ENCODE measurements around the gene ATXN1L.
"Not testable (repeated sequence)": the region's sequence is repeated elsewhere in the genome, so short reads cannot be mapped to it uniquely, and the experiment has no call there.

The ATXN1L gene

DNA sequence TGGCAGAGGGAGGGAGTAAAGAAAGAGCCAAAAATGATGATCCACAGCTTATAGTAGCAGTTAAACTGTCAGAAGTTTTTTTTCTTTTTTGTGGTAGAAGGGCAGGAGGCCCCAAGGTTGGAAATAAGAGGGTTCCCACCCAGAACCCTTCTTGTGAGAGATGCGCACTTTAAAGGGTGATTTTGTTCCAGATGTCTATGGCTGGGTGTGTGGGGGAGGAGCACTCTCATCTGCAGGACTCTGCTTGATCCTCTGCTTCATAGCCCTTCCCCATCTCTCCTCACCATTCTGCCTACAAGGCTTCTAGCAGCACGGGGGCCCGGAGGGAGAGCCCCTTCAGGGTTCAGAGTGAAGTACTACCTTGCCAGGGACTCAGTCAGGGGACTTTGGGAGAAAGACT lies 6.4 kb downstream of the ATXN1L start:
- DNase-seq (ENCODE audit: low read depth), result no peak

DNA sequence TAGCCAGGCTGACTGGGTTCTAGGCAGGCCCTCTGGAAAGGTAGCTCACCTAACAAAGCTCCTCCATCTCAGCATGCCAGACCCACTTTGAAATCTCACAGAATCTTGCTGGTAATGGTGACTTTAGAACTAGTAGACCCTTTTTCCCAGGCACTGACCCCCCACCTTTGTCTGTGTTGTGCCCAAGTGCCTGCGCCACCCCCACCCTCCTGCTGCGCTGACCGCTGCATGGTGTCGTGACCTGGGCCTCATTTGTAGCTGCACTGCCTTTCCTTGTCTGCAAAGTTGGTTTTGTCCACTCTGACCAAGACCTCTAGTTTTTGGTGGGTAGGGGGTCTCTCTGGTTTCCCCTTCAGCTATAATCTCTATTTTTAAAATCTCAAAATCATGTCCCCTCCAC lies 6.8 kb downstream of the ATXN1L start:
- no peak for DNase-seq (ENCODE audit: low read depth)

DNA sequence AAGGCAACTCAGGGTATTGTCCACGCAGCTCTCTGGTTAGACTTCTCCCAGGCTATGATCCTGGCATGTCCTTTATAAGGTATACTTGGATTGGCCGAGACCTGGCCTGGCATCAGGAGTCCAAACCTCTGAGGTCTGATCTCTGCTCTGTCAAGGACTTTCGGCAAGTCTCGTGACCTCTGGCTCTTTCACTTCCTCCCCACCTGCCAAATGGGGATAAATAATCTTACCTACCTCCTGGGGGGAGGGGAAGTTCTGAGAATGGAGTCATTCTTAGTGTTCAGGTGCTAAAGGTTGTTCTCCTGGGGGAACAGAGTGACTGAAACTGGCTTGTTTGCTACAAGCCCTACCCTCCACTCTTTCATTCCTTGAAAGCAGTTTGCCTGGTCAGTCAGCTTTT lies 7.6 kb downstream of the ATXN1L start:
- DNase-seq (ENCODE audit: low read depth), result no peak

DNA sequence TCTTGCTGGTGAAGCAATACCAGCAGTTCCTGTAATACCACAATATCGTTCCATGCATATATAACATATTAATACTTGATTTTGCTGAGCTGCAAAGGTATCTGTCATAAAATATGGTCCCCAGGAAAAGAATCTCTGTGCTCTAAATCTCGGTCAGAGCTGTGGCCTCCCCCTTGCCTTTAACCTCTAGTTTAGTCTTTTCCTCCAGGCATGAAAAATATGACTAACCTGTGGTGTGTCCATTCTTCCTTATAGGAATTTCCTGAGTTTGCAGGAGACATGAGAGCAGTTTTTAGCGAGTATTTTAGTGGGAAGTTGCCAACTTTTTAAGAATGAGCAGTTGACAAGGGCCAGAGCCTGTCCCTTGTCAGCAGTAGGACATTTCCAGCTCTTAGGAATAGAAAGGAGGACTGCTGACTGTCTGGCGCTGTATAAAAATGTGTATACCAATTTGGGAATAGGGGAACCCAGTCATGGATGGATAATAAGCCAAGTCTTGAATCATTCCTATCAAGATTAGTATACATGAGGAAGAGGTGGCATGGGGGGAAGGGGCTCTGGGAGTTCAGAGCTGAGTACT lies 8.7 kb downstream of the ATXN1L start:
- DNase-seq (ENCODE audit: low read depth), result no peak

DNA sequence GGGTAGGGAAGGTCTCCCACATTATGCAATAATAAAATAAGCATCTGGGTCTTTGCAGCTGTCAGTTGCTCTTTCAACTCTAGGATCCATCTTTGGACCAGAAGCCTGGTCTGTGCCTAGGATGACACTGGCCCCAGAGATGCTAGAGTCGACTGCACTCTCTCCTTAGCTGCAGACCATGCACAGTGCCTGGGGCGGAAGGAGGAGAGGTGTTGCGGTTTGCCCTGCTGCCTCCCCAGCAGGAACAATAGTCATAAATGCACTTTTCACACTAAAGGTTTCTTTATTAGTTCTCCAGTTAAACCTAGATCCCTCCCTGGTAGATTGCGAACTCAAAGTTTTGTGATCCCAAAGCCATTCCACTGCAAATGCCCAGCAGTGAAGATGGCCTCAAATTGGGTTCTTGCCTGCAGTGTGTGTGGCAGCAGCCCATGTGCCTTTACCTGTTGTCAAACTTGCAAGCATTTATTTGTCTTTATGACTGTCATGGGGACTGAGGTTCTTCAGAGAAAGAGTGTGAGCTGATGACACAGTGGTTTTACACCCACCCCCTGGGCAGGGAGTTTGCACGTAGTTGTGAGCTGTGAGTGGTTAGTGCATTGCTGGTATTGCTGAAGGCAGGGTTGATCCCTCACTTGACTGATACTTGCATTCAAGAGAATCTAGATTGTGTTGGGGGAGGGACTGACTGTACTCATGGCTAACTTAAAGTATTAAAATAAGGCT lies 10.3 kb downstream of the ATXN1L start:
- no peak for DNase-seq (ENCODE audit: low read depth)

DNA sequence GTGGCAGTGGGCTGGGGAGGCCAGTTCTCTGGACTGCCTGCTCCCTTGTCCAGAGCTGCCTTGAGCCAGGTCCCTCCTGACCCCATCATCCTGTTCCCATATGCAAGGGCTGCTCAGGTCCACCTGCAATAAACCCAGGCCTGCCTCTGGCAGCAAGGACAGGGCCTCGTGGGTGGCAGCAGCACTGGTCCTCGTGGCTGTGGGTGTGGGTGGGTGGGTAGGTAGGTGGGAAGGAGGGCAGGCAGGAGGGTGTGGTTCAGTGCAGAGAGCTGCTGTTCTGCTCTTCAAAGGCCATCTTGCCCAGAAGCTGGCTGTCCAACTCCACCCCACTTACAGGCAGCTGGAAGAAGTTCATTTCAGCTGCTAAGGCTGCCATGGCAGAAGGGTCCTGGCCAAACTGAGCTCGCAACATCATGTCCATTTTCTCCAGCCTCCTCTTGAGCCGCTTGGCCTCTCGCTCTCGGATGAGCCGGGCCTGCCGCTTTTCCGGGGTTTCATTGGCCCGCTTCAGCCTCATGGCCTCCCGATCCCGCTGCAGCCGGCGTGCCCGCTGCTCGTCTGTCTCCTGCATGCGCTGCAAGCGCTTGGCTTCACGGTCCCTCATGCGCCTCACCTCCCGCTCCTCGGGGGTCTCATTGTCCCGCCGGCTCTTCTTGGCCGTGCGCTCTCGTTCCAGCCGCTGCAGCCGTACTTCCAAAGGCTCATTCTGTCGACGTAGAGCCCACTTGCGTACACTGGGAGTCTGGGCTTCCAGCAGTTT lies 14.2 kb downstream of the ATXN1L start:
- no peak for DNase-seq (ENCODE audit: low read depth)

DNA sequence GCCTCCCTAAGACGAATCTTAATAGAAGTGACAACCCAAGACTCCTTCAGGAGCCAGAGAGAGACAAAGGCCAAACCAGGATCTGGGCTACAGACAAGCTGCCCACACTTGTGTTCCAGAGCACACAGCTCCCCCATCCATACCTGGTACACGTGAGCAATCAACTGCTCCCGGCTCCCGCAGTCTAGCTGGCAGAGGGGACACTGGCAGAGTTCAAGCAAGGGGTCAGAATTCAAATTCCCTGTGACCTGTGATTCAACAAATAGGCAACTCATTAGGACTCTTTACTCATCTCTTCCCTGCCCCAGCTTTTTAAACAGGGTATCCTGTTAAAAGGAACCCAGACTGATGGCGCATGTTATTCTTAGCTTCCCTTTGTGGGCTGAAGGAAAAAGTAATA lies 18.2 kb downstream of the ATXN1L start:
- no peak for DNase-seq (ENCODE audit: low read depth)

DNA sequence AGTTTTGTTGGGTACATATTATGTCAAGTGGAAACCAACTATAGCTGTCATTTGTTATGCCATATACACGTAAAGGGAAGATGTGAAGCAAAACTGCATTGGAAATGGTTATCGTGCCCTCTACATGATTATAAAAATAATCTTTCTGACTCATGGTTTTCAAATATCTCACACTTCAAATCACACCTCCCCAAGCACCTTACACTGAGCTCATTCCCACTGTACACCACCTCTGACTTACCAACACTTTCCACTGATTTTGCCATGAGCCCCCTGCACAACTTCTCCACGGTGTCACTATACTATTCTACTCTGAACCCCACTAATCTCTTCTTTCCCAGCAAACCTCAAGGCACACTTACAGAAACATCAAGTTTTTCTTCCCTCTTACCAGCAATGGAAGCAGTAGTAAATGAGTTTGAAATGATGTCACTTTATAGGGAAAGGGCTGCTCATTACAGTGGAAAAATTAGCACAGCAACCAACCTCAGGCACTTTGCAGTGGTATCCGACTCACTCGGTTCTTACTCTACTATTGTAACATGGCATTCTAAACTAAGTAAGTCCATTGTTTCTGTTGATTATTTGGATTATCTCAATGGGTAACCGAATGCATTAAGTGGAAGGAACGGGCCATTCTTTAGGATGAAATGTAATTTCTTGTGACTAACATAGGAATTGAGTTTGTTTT lies 19.5 kb downstream of the ATXN1L start:
- no peak for DNase-seq (ENCODE audit: low read depth)

DNA sequence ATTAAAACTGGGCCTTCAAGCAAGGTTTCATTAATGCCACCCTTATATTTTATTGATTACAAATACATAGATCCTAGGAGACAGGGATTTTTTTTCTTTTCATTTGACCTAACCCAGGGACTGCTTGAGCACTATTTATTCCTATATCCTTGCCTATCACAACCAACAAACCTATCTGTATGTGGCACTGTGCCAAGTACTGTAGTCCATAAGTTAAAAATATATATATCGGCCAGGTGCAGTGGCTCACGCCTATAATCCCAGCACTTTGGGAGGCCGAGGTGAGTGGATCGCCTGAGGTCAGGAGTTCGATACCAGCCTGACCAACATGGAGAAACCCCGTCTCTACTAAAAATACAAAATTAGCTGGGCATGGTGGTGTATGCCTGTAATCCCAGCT lies 21.4 kb downstream of the ATXN1L start:
- not testable (repeated sequence) for DNase-seq (ENCODE audit: low read depth)

DNA sequence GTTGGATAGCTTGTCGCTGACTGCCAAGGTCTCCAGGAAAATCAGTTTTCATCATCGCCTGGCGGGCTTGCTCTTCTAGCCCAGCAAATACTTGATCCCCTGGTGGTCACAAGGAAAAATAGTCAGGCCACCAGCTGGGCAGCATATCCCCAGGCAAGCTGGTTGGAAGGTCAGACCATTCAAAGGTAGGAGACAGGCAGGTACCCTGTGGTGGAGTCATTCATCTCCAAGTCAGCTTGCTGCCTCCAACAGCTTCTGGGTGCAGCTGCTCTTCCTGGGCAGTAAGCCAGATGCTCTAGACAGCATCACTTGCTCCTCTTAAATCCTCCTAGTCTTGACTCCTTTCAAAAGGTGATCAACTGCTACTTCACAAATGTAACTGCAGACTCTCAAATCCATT lies 22.2 kb downstream of the ATXN1L start:
- no peak for DNase-seq (ENCODE audit: low read depth)

DNA sequence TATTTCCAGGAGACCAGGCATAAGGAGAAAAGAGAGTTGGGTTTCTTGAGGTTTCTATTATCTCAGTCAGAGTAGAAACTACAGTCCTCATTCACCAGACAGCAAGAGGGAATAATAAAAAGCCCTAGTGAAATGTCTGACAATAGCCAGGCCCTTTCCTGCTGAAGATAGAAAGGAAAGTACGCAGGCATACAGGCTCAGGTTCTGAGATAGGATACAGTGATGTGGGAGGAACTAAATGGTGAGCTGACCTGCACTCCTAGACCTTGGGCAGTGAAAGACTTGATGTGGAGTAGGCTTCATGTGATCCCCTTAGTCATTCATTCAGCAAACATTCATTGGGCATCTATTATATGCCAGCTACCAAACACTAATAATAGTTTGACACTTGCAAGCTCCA lies 23.3 kb downstream of the ATXN1L start:
- DNase-seq (ENCODE audit: low read depth), result no peak

DNA sequence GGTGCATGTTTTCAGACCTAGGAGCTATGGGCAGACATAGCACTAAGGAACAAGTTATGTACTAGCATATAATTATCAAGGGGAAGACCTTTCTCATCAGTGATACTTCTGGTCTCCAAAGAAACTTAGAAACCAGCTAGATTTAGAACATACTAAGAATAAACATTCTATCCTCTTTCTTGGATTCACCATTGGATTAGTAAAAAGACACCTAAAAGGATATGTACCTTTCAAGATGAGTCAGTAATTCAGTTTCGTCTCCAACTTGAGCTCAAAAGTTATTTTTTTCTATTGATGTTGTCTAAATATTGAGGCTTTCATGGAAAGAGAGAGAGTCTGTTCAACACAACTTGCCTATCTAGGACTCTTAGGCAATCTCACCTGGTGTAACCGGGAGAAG lies 25.0 kb downstream of the ATXN1L start:
- no peak for DNase-seq (ENCODE audit: low read depth)

DNA sequence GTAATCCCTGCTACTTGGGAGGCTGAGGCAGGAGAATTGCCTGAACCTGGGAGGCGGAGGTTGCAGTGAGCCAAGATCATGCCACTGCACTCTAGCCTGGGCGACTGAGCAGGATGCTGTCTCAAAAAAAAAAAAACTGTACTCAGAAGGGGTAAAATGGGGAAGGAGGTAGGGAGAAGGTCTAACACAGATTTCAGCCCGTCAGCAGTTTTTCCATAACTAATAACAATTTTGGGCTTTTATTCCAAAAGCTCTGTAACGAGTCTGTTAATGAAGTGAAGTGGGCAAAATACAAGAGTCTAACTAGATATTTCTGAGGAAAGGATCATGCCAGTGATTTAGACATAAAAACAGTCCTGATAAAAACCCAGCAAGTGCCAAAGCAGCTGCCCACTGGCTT lies 27.4 kb downstream of the ATXN1L start:
- DNase-seq (ENCODE audit: low read depth), result no peak

DNA sequence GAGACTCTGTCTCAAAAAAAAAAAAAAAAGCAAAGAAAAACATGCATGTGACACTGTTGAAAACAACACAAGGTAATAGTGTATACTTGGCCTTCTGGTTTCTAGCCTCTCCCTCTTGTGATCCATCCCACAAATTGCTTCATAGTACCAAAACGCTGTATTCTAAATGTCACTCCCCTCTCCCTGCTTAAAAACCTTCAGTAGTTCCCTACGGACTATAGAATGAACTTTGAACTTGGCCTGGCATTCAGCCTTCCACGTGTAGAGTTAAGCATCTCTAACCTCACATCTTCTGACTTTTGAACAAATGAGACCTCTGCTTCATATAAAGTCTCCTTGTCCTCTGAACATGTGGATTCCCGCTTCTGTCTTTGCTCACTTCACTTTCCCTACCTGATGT lies 33.1 kb downstream of the ATXN1L start:
- DNase-seq (ENCODE audit: low read depth), result no peak

DNA sequence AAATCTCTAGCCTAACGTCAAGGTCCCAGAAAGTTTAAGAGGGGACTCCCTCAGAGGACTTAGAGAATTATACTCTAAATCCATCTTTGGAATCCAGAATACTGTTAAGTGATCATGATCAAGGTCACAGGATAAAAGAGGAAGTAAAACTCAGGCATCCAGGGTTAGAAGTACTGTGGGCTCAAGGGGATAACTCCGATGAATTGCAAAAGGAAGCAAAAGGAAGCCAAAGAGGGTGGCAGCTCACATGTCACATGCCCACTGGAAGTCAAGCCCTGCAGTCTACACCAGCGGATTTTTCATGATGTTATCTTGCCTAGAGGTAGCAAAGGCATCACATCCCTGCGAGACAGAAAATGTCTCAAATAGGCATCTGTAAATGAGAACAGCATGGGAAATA lies 34.4 kb downstream of the ATXN1L start:
- no peak for DNase-seq (ENCODE audit: low read depth)

DNA sequence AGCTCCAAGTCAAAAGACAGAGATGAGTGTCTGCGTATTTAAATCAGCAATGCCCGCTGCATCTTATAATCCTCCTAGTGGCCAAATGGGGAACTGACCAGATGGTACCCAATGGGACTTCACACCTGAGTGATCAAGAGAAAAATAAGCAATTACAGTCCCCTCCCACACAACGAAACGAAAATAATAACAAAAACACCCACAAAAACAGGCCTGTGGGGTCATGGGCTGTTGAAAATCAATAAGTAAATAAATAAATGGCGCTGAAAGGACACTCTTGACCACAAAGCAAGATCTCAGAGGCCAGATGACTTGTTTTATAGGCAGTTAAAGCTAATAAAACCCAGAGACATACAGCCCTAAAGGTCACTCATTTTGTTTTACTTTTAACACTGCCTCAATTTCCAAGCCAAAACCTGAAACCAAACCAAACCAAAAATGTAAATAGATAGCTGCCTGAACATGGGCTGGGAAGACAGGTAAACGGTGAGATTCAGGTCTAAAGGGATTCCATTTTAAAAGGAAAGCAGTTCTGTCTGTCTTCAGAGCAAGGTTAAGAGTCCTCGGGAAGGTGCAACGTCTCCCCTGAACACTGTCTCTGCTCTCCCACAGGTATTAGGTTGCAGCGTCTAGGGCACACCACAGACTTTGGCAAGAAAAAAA lies 36.9 kb downstream of the ATXN1L start:
- DNase-seq (ENCODE audit: low read depth), result no peak

DNA sequence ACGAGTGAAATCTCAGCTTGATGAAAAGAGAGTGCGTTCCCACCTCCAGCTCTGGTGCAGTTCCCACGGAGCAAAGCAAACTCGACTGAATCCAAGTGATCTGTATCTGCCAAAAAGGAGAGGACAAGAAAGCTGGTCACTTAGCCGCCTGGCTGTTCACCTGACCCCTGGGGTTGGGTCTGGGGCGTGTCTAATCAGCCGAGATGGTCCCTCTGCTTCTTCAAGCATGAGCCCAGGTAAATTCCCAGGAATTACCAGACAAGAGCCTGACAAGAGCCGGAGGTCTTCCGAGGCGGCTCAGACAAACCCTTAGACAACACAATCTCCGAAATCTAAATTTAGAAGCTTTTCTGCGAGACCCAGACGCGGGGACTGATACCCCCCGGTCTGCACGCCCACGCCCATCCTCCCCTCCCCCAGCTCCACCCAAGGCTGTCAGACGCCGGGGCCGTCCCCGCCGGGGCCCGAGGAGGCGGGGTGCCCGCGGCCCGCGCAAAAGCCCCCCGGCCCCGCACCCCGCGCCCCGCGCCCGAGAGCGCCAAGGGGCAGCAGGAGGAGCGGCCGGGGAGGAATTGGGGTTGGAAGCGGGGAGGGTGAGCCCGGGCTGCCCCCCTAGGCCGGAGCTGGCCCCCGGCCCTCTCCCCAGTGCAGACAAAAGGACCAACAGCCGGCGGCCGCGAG lies 37.5 kb downstream of the ATXN1L start:
- no peak for DNase-seq (ENCODE audit: low read depth)

DNA sequence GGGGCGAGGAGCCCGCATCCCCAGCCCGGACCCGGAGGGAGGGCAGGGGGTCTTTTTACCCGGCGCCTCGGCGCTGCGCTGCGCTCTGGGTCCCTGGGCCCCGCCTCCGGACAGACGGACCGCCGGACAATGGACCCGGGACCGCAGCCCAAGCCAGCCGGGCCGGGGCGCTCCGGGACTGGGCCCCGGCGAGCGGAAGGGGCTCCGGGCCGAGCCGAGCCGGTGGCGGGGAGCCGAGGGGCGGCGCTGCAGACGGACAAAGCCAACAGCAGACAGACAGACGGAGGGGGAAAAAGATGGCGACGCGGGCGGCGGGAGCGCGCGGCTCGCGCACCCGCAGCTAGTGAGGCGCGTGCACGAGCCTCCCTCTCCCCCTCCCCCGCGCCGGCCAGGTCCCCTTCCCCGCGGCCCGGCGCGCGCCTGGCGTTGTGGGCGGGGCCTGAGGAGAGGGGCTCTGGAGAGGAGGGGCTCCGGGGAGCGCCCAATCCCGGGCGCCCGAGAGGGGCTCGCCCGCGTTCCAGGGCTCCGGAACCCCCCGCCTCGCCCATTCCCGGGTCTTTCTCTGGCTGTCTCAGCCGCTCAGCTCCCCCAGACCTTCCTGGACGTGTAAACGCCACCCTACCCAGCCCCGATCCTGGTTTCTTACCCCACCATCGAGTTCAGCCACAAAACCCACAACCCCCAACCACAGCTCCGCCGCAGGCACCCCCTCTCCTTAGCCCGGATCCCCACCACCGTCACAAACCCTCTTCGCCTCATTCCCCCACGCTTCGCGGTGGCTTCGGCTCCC lies 38.3 kb downstream of the ATXN1L start, which contains the start of gene ZNF821:
ZNF821 (minus strand) TSS at position 334 of the 790 bp plus-strand sequence. CDS start 4,236 bp downstream, outside the sequence.
- DNase-seq (ENCODE audit: low read depth), result no peak

DNA sequence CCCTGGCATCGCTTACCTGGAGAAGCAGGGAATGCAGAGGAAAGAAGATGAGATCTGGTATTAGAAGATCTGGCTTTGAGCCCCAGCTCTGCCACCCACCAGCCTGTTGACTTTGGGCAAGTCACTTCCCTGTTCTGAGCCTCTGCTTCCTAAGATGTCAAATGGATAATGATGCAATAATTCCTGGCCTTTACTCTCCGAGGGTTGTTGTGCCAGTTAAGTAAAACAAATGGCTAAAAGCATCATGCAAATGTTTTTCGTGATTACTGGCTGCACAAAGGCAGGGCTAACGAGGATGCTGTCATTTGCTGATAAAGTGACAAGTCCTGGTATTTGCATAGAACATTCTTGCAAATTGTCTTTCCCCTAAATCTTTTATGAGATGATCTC lies 39.5 kb downstream of the ATXN1L start:
- DNase-seq (ENCODE audit: low read depth), result no peak

DNA sequence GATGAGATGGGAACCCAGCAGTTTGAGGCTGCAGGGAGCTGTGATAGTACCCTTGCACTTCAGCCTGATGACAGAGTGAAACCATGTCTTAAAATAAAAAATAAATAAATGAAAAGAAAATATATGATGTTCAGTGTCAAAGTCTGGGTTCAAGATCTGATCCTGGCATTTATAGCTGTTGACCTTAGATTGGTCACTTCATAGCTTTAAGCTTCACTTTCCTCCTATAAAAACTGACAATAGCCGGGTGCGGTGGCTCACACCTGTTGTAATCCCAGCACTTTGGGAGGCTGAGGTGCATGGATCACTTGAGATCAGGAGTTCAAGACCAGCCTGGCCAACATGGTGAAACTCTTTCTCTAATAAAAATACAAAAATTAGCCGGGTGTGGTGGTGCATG lies 43.4 kb downstream of the ATXN1L start:
- no peak for DNase-seq (ENCODE audit: low read depth)

DNA sequence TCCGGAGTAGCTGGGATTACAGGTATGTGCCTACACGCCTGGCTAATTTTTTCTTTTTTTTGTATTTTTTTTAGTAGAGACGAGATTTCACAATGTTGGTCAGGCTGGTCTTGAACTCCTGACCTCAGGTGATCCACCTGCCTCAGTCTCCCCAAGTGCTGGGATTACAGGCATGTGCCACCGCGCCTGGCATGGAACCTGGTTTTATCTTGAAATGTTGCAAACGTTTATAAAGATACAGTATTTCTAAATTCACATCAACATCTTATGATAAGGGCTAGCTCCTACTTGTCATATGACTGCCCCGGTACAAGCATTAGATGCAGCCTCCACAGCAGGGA lies 48.1 kb downstream of the ATXN1L start:
- DNase-seq (ENCODE audit: low read depth), result no peak
